GM12878 (cell line): Measurements from ENCODE around the gene MAD1L1. TPM values are rescaled to one million over a fixed set of nuclear protein-coding genes. Genes with fewer than 3 reads are reported as not detected.

Experiments used
- ATAC-seq: fragments of 200-7000 bp; cut with Tn5 transposase; 3 replicates; pipeline ENCODE4 v1.9.1; 2020; ENCODE audit warnings: mild to moderate bottlenecking, moderate library complexity
- BruUV-seq: library from RNA; stranded (reverse); fragments of 400-500 nt; replicated peaks from 2 replicates; lab custom pipeline; 2021; lab: Mats Ljungman, UMichigan
- CTCF ChIA-PET: fragments of 300-600 bp; sonication (Branson Sonifier 250); formaldehyde crosslinking; extraction: SDS; loops from one replicate; lab custom pipeline; 2021; ENCODE audit warnings: inconsistent platforms; lab: Yijun Ruan, JAX
- POLR2A ChIA-PET: fragments of 350-600 bp; formaldehyde crosslinking; extraction: SDS; loops from one replicate; lab custom pipeline; 2021; ENCODE audit warnings: inconsistent platforms; lab: Charles Lee
- RAD21 ChIA-PET: fragments of 300-600 bp; sonication (Branson Sonifier 250); formaldehyde crosslinking; loops from one replicate; lab custom pipeline; 2023; ENCODE audit warnings: antibody characterized with exemption; ENCODE audit not compliant: unreplicated experiment; lab: Charles Lee
- SMC1A ChIA-PET: fragments of 300-600 bp; sonication (Branson Sonifier 250); formaldehyde crosslinking; loops from one replicate; lab custom pipeline; 2023; ENCODE audit not compliant: unreplicated experiment, uncharacterized antibody; lab: Charles Lee
- DNase-seq: peaks from one replicate; pipeline ENCODE4 v3.0.0-alpha.2; 2011; ENCODE audit warnings: low read depth, low spot score
- FAIRE-seq: peaks from 3 replicates; lab custom pipeline; 2011; peaks lifted over from hg19 to GRCh38; lab: Jason Lieb, UNC
- H2AFZ ChIP-seq: 2 replicates; pipeline ENCODE4 v1.6.0; 2011; ENCODE audit warnings: low read depth, low read length, control low read depth; ENCODE audit not compliant: control insufficient read depth
- H3K27ac ChIP-seq: 2 replicates; pipeline ENCODE4 v1.5.1; 2011; ENCODE audit warnings: control low read depth; ENCODE audit not compliant: control insufficient read depth, insufficient read depth
- H3K27me3 ChIP-seq, 2 experiments: replicated peaks in 1 of 2; 2 replicates each; pipeline versions ENCODE4 v1.6.0 to v1.6.1; 2011; ENCODE audit warnings: low read length in 1 of 2; ENCODE audit not compliant: control insufficient read depth in 2 of 2, insufficient read depth in 2 of 2
- H3K36me3 ChIP-seq, 2 experiments: 2 replicates each; pipeline ENCODE4 v1.5.1; 2011; ENCODE audit warnings: low read length in 1 of 2; ENCODE audit not compliant: control insufficient read depth in 2 of 2, insufficient read depth in 2 of 2
- H3K4me1 ChIP-seq: 2 replicates; pipeline ENCODE4 v1.6.1; 2011; ENCODE audit warnings: mild to moderate bottlenecking, low read length, moderate library complexity, mixed read lengths; ENCODE audit not compliant: control insufficient read depth, insufficient read depth
- H3K4me2 ChIP-seq: 2 replicates; pipeline ENCODE4 v1.6.0; 2011; ENCODE audit warnings: control low read depth; ENCODE audit not compliant: control insufficient read depth, insufficient read depth
- H3K4me3 ChIP-seq: fragments of 200-600 bp; sonication (generic); 2 replicates; pipeline ENCODE4 v1.5.1; 2016
- H3K79me2 ChIP-seq: 2 replicates; pipeline ENCODE4 v1.6.0; 2011; ENCODE audit warnings: low read length; ENCODE audit not compliant: control insufficient read depth, insufficient read depth
- H3K9ac ChIP-seq: 2 replicates; pipeline ENCODE4 v1.8.0; 2011; ENCODE audit warnings: low read length, control low read depth, mixed read lengths; ENCODE audit not compliant: control insufficient read depth, insufficient read depth
- H3K9me3 ChIP-seq: replicated peaks from 3 replicates; pipeline ENCODE4 v1.5.1; 2011; ENCODE audit warnings: mild to moderate bottlenecking, low read length; ENCODE audit not compliant: control insufficient read depth, insufficient read depth
- H4K20me1 ChIP-seq: 2 replicates; pipeline ENCODE4 v1.6.0; 2011; ENCODE audit not compliant: control insufficient read depth, insufficient read depth
- HDAC6 ChIP-seq: fragments of 200-600 bp; sonication (generic); IDR thresholded peaks from one replicate; pipeline ENCODE4 v1.8.0; 2017; ENCODE audit warnings: antibody characterized with exemption; ENCODE audit not compliant: unreplicated experiment
- IKZF2 ChIP-seq, 2 experiments: fragments of 450-650 bp; IDR thresholded peaks; 2 replicates each; pipeline ENCODE4 v1.6.1; 2017; ENCODE audit warnings: mild to moderate bottlenecking in 2 of 2, moderate library complexity in 2 of 2
- MEF2A ChIP-seq: IDR thresholded peaks from 2 replicates; pipeline ENCODE4 v1.6.1; 2011; ENCODE audit warnings: low read depth, mild to moderate bottlenecking, low read length, moderate library complexity; ENCODE audit not compliant: insufficient read depth
- PKNOX1 ChIP-seq: fragments of 450-650 bp; IDR thresholded peaks from 2 replicates; pipeline ENCODE4 v1.6.1; 2016; ENCODE audit warnings: mild to moderate bottlenecking
- RB1 ChIP-seq: fragments of 450-650 bp; formaldehyde crosslinking; IDR thresholded peaks from 2 replicates; pipeline ENCODE4 v1.6.1; 2017; ENCODE audit warnings: mild to moderate bottlenecking, borderline replicate concordance
- RBBP5 ChIP-seq: fragments of 200-600 bp; sonication (generic); conservative IDR thresholded peaks from 2 replicates; pipeline ENCODE4 v1.6.1; 2016
- SUPT20H ChIP-seq: IDR thresholded peaks from 2 replicates; pipeline ENCODE4 v1.6.1; 2011; ENCODE audit warnings: low read depth, mild to moderate bottlenecking, low read length, moderate library complexity, borderline replicate concordance; ENCODE audit not compliant: control insufficient read depth
- ZNF274 ChIP-seq: IDR thresholded peaks from one replicate; pipeline ENCODE4 v1.8.0; 2011; ENCODE audit not compliant: insufficient read length, insufficient read depth
- ZNF687 ChIP-seq: fragments of 450-650 bp; IDR thresholded peaks from 2 replicates; pipeline ENCODE4 v1.6.1; 2017; ENCODE audit warnings: mild to moderate bottlenecking, moderate library complexity
- WGBS: methylation state at CpG from one replicate; pipeline ENCODE4 v1.1.6; 2016; ENCODE audit warnings: low lambda C conversion rate; ENCODE audit not compliant: insufficient replicate concordance, insufficient coverage; ENCODE audit errors: missing lambda C conversion rate; 5-methylcytosine and 5-hydroxymethylcytosine counted together
- in situ Hi-C: fragments of 300-500 bp; cut with MboI; formaldehyde crosslinking; loops from 9 replicates; pipeline ENCODE4 v1.14.3; 2018; ENCODE audit warnings: mixed read lengths
- intact Hi-C: fragments of 100-400 bp; cut with micrococcal nuclease; formaldehyde crosslinking; loops from one replicate; pipeline ENCODE4 v1.14.2; 2022; ENCODE audit not compliant: unreplicated experiment
- polyA plus RNA-seq, 11 experiments: library from polyadenylated mRNA; depleted of rRNA in 4 of 11; unstranded in 6 of 11; stranded (reverse) in 5 of 11; fragments of >200 nt; fragmentation: Nextera tagmentation in 4 of 11; fragmentation: Illumina TruSeq in 1 of 11; extraction: Ambion mirVana in 4 of 11; extraction: Trizol in 1 of 11; gene quantifications; 1 replicate in 1 of 11; 2 replicates in 10 of 11; pipeline versions ENCODE4 v1.2.1 to v1.2.3, GENCODE V29; 2011 to 2016; ENCODE audit warnings: inconsistent platforms in 2 of 11, missing spikeins in 2 of 11, low read depth in 1 of 11
- total RNA-seq, 4 experiments: library from RNA; depleted of rRNA in 3 of 4; stranded (reverse); fragments of >200 nt in 3 of 4; fragmentation: Illumina TruSeq in 1 of 4; extraction: Trizol in 1 of 4; gene quantifications; 2 replicates each; pipeline versions ENCODE4 v1.2.1 to v1.2.3, GENCODE V29; 2013 to 2021
- TF ChIP-seq, protein P1 (sequence below): fragments of 450-650 bp; IDR thresholded peaks from 2 replicates; pipeline ENCODE4 v1.6.1; 2017; ENCODE audit warnings: borderline replicate concordance

The MAD1L1 gene
- total and polyA plus RNA-seq, 10 of the 15 experiments (the other 5 are each of a cell fraction or from before 2014, with no cell fraction given): 2.2 to 76.8 (median 38.3) TPM

- intact Hi-C loops: no loop called here
These were observed 189.3 kb downstream of the MAD1L1 start for GRCh38 chr7:2043316-2044039.

DNA sequence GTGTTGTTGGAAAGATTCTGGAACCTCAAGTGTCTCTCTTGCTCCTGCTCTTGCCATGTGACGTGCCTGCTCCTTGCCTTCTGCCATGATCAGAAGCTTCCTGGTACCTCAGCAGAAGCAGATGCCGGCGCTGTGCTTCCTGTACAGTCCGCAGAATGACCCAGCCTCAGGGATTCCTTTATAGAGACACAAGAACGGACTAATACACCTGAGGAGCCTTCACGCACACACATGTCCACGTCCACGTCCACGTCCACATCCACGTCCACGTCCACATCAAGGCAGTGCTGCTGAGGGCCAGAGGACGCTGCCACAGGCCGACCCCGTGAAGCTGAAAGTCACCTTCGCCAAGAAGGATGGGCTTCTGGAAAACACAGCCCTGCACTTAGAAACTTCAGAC is 190.1 kb downstream of the MAD1L1 start:
- Histone ChIP-seq H3K79me2 (no peaks in the 10 kb centered on the region), H3K27ac (no peak overlapping the region), H3K9ac (no peak overlapping the region), H3K4me3 (no peak overlapping the region), H3K4me2 (no peak overlapping the region), H3K27me3 (no peaks in the 10 kb centered on the region), H2AFZ (no peak overlapping the region), H3K4me1 (peaks cover 17% of the 10 kb centered on the region), H4K20me1 (peaks cover 3% of the 10 kb centered on the region; the same call in 1 of the 2 replicates), H3K36me3 (no peaks in the 10 kb centered on the region; a peak in 2 of 4 replicates), H3K9me3 (no peaks in the 10 kb centered on the region; the same call in 2 of the 3 replicates)
- POLR2A ChIA-PET: no interaction called here
- RAD21 ChIA-PET: no interaction called here
- DNase-seq (no peak), ATAC-seq (no peak), FAIRE-seq (no peak)
- SMC1A ChIA-PET: no interaction called here
- CTCF ChIA-PET: no interaction called here
- WGBS: 92% methylated on average over 15 of the region's 15 CpGs
- intact Hi-C loops: no loop called here
- in situ Hi-C loops: no loop called here
- no TSS peak for BruUV-seq
- TF ChIP-seq, protein P1, sequence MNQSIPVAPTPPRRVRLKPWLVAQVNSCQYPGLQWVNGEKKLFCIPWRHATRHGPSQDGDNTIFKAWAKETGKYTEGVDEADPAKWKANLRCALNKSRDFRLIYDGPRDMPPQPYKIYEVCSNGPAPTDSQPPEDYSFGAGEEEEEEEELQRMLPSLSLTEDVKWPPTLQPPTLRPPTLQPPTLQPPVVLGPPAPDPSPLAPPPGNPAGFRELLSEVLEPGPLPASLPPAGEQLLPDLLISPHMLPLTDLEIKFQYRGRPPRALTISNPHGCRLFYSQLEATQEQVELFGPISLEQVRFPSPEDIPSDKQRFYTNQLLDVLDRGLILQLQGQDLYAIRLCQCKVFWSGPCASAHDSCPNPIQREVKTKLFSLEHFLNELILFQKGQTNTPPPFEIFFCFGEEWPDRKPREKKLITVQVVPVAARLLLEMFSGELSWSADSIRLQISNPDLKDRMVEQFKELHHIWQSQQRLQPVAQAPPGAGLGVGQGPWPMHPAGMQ: no peak
- TF ChIP-seq ZNF687: no peak
- TF ChIP-seq ZNF274: no peak
- TF ChIP-seq MEF2A: no peak

More at GRCh38 chr7:2043316-2044039, 189.3 kb downstream of the MAD1L1 start:
- FAIRE-seq: no peak
- TF ChIP-seq HDAC6 (no peak), RBBP5 (no peak), SUPT20H (no peak), IKZF2 (IDR thresholded peaks at IDR 0.05) (no peak), RB1 (no peak), PKNOX1 (no peak)
- H3K79me2 ChIP-seq: no peaks in the 10 kb centered on the region
- H2AFZ ChIP-seq: no peak overlapping the region
- H3K36me3 ChIP-seq: no peaks in the 10 kb centered on the region; a peak in 2 of 4 replicates
- no peak overlapping the region for H3K4me2 ChIP-seq
- no peak for DNase-seq
- POLR2A ChIA-PET: no interaction called here
- 93% methylated on average over 32 of the region's 32 CpGs for WGBS
- ATAC-seq: no peak
- CTCF ChIA-PET: no interaction called here
- no peak overlapping the region for H3K27ac ChIP-seq
- peaks cover 4% of the 10 kb centered on the region; the same call in 1 of the 2 replicates for H4K20me1 ChIP-seq
- H3K4me1 ChIP-seq: peaks cover 9% of the 10 kb centered on the region
- in situ Hi-C loops: no loop called here
- SMC1A ChIA-PET: no interaction called here
- RAD21 ChIA-PET: no interaction called here
- no peaks in the 10 kb centered on the region; the same call in 2 of the 3 replicates for H3K9me3 ChIP-seq
- no peaks in the 10 kb centered on the region for H3K27me3 ChIP-seq
- no peak overlapping the region for H3K9ac ChIP-seq
- H3K4me3 ChIP-seq: no peak overlapping the region
- no TSS peak for BruUV-seq
